Right lobe of liver (tissue), 6 donors: ENCODE results near the gene DNALI1. TPM values are rescaled to one million over a fixed set of nuclear protein-coding genes. Genes with fewer than 3 reads are reported as not detected.
"Not testable (repeated sequence)": the region's sequence is repeated elsewhere in the genome, so short reads cannot be mapped to it uniquely, and the experiment has no call there.

Source experiments
- ATAC-seq, 4 donors: fragments of 200-7000 bp; cut with Tn5 transposase; one replicate each; pipeline ENCODE4 v1.9.1; 2020; ENCODE audit warnings: mild to moderate bottlenecking in 4 of 4, moderate library complexity in 4 of 4
- DNase-seq, 3 donors: peaks; one replicate each; pipeline ENCODE4 v3.0.0-alpha.2; 2020
- H3K27ac ChIP-seq, 3 donors: fragments of 200-600 bp; one replicate each; pipeline ENCODE4 v1.8.0; 2022
- H3K27me3 ChIP-seq, 2 donors: fragments of 200-600 bp; one replicate each; pipeline ENCODE4 v1.8.0; 2022
- H3K36me3 ChIP-seq, 4 donors: fragments of 200-600 bp; sonication (generic) in 1 of 4; one replicate each; pipeline versions ENCODE4 v1.5.1 to v1.8.0; 2017 to 2022; ENCODE audit warnings: control low read depth in 1 of 4
- H3K4me1 ChIP-seq, 4 donors: fragments of 200-600 bp; sonication (generic) in 1 of 4; one replicate each; pipeline versions ENCODE4 v1.5.1 to v1.8.0; 2017 to 2022; ENCODE audit warnings: control low read depth in 1 of 4
- H3K4me3 ChIP-seq, 3 donors: fragments of 200-600 bp; one replicate each; pipeline ENCODE4 v1.8.0; 2022
- H3K9me3 ChIP-seq, 4 donors: fragments of 200-600 bp; sonication (generic) in 1 of 4; one replicate each; pipeline versions ENCODE4 v1.5.1 to v1.8.0; 2017 to 2022; ENCODE audit warnings: control low read depth in 1 of 4
- POLR2A ChIP-seq: fragments of 450-650 bp; IDR thresholded peaks from one replicate; pipeline ENCODE4 v1.6.1; 2017; ENCODE audit warnings: antibody characterized with exemption, mild to moderate bottlenecking
- WGBS: methylation state at CpG from one replicate; pipeline ENCODE4 v1.1.6; 2018; ENCODE audit warnings: low coverage, low lambda C conversion rate; ENCODE audit not compliant: insufficient coverage; ENCODE audit errors: missing lambda C conversion rate; 5-methylcytosine and 5-hydroxymethylcytosine counted together
- intact Hi-C, 2 donors: fragments of 100-400 bp; cut with DNase I; formaldehyde crosslinking; loops; one replicate each; pipeline versions ENCODE4 v1.11.2 to v1.14.1; 2022
- total RNA-seq, 6 experiments: library from RNA; depleted of rRNA in 2 of 6; stranded (reverse); fragments of >200 nt in 2 of 6; fragmentation: NEBNext Ultra II Directional in 3 of 6; extraction: Animal tissue kit (Norgen Biotek cat#: 25700) in 3 of 6; gene quantifications; one replicate each; pipeline versions ENCODE4 v1.1.0 to v1.2.4, GENCODE V29; 2016 to 2023
- TF ChIP-seq, protein P1 (sequence below), 4 donors: fragments of 200-600 bp in 3 of 4; fragments of 450-650 bp in 1 of 4; IDR thresholded peaks; one replicate each; pipeline versions ENCODE4 v1.5.1 to v1.8.0; 2016 to 2022; ENCODE audit warnings: antibody characterized with exemption in 4 of 4, mild to moderate bottlenecking in 2 of 4
- donor health status: DM: no; HTN: yes; CAD: no.
- donor health status: DM: no; HTN: no; CAD: no.
- donor health status: DM: no; HTN: no; CAD: no.
- donor health status: DM: no; HTN: yes; CAD: no.
- donor health status: DM: no; HTN: yes; CAD: no.

The DNALI1 gene
- total RNA-seq, 6 experiments from 2014 or later, result 4.1 to 13.6 (median 7.3) TPM

DNA sequence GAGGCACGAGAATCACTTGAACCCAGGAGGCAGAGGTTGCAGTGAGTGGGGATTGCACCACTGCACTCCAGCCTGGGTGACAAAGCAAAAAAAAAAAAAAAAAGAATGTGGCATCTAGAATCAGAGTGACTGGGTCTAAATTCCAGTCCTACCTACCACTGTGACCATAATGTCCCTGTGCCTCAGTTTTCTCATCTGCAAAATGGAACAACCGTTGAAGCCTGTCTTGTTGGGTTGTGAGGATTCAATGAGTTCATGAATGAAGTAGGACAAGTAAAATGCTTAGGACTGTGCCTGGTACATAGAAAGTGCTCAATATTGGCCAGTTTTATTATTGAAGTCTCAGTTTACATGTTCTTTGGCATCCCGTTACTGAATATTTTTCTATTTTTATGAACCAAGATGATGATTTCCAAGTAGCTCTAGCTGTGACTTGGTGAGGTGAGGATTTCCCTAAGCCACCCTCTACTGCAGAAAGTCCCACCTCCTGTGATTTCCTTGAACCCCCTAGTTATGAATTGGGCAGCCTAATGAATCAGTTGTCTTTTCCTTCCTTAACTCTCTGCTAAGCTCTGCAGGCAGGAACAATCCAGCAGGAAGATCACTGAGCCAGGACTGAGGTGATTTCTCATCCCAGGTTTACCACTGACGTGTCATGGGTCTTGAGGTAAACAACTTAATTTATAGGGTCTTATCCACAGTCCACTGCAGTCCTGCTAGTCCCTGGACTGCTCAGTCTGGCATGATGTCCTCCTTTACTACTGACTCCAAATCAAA lies 23.2 kb upstream of the DNALI1 start:
- Histone ChIP-seq H3K4me3 (no peak overlapping the region), H3K36me3 (peaks cover 0 to 6% (median 2%) of the 10 kb centered on the region in 4 donors), H3K4me1 (peaks cover 0 to 54% (median 11%) of the 10 kb centered on the region in 4 donors), H3K27me3 (no peaks in the 10 kb centered on the region), H3K27ac (peak overlapping the region; percentile 70 to 97 (median 93)), H3K9me3 (no peaks in the 10 kb centered on the region)
- WGBS, result 78% methylated on average over 4 of the region's 4 CpGs
- no peak for ATAC-seq
- TF ChIP-seq, protein P1, sequence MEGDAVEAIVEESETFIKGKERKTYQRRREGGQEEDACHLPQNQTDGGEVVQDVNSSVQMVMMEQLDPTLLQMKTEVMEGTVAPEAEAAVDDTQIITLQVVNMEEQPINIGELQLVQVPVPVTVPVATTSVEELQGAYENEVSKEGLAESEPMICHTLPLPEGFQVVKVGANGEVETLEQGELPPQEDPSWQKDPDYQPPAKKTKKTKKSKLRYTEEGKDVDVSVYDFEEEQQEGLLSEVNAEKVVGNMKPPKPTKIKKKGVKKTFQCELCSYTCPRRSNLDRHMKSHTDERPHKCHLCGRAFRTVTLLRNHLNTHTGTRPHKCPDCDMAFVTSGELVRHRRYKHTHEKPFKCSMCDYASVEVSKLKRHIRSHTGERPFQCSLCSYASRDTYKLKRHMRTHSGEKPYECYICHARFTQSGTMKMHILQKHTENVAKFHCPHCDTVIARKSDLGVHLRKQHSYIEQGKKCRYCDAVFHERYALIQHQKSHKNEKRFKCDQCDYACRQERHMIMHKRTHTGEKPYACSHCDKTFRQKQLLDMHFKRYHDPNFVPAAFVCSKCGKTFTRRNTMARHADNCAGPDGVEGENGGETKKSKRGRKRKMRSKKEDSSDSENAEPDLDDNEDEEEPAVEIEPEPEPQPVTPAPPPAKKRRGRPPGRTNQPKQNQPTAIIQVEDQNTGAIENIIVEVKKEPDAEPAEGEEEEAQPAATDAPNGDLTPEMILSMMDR (IDR thresholded peaks at IDR 0.05), result no peak
- TF ChIP-seq POLR2A, result no peak
- peak in 1 of 3 donors; percentile 12 for DNase-seq
- intact Hi-C loops, result no loop called here

DNA sequence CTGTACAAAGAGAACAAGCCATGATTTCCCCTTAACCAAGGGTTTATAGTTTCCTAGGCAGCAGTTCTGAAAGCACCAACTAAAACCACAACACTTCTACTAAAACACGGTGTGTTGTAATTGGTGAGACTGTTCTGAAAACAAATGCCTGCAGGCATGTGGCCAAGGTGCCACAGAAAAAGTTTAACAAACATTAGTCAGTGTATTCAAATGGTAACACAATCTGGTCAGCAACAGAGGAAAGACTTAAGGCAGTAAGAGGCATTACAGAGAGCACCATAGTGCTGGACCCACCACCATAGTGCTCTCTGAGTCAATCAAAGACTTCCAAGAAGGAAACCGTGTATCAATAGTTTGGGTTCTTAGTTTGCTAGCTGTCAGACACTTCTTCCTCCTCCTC lies 19.4 kb upstream of the DNALI1 start:
- peak; percentile 62 to 73 (median 69) for ATAC-seq
- peak overlapping the region; percentile 74 to 97 (median 93) for H3K27ac ChIP-seq
- intact Hi-C loops, result no loop called here

DNA sequence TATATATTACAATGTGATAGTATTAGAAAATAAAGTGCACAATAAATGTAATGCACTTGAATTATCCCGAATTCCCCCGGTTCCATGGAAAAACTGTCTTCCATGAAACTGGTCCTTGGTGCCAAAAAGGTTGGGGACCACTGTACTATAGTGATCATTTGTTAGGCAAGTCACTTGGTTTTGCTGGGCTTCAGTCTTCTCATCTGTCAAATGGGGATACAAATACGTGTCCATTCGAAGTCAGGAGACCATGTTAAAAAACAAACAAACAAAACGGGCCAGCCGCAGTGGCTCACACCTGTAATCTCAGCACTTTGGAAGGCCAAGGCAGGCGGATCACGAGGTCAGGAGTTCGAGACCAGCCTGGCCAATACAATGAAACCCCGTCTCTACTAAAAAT lies 17.6 kb upstream of the DNALI1 start:
- ATAC-seq, H3K27me3 ChIP-seq, DNase-seq, H3K4me3 ChIP-seq, intact Hi-C loops, H3K27ac ChIP-seq, H3K9me3 ChIP-seq: not testable (repeated sequence)
- Histone ChIP-seq H3K36me3 (peaks cover 0 to 33% (median 8%) of the 10 kb centered on the region in 4 donors), H3K4me1 (peaks cover 0 to 35% (median 8%) of the 10 kb centered on the region in 4 donors)
- WGBS, result 94% methylated on average over 7 of the region's 10 CpGs

More for the DNA sequence above, 19.4 kb upstream of the DNALI1 start:
- H3K27me3 ChIP-seq, result no peaks in the 10 kb centered on the region
- 28% methylated on average over 2 of the region's 2 CpGs for whole genome bisulfite sequencing
- H3K4me3 ChIP-seq, result no peak overlapping the region
- H3K36me3 ChIP-seq, result peaks cover 0 to 29% (median 8%) of the 10 kb centered on the region in 4 donors
- no peaks in the 10 kb centered on the region for H3K9me3 ChIP-seq
- DNase-seq, result peak in 2 of 3 donors; percentile 60 to 65
- TF ChIP-seq, protein P1 (IDR thresholded peaks at IDR 0.05), result no peak
- TF ChIP-seq POLR2A, result peak; percentile 42
- peaks cover 0 to 52% (median 11%) of the 10 kb centered on the region in 4 donors for H3K4me1 ChIP-seq

DNA sequence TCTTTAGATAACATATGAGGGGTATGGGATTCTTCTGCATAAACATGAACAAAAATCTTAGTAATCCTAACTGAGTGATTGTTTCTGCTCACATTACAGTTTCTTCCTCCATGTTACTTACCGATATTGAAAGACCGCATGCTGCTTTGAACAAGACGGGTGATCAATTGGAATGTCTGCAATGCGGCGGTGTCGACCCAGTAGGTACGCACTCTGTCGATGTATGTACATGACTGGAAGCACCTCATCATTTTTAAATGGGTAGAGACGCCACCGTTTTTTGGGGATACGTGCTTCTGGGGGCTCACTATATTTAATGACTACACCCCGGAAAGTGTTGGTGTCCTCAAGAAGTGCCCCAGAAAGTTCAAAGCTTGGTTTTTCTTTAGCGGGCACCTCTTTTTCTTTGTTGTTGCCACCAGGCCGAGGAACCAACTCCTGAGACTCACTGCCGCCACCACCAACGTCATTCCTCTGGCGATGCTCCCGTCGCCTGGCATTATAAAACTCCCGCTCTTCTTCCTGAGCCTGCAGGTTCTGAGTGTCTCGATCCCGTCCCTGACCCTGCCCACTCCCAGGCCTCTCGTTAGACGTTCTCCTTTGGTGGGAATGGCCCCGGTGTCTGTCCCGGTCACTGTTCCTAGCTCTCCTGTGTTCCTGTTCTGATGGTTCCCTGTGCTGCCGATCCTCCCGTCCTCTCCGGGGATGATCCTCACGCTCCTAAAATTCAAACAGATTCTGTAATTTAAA lies 16.5 kb upstream of the DNALI1 start:
- H3K36me3 ChIP-seq, result peaks cover 0 to 36% (median 8%) of the 10 kb centered on the region in 4 donors
- WGBS, result 94% methylated on average over 26 of the region's 30 CpGs
- intact Hi-C loops, result no loop called here

More for the DNA sequence above, 16.5 kb upstream of the DNALI1 start:
- TF ChIP-seq, protein P1 (IDR thresholded peaks at IDR 0.05), result no peak
- no peak for TF ChIP-seq POLR2A
- DNase-seq (no peak), ATAC-seq (no peak)
- no peaks in the 10 kb centered on the region for H3K9me3 ChIP-seq
- no peaks in the 10 kb centered on the region for H3K27me3 ChIP-seq
- H3K4me1 ChIP-seq, result peaks cover 0 to 28% (median 5%) of the 10 kb centered on the region in 4 donors
- no peak overlapping the region for H3K27ac ChIP-seq
- no peak overlapping the region for H3K4me3 ChIP-seq
